ENCODE data around the gene PAH. TPM values are rescaled to one million over a fixed set of nuclear protein-coding genes. Genes with fewer than 3 reads are reported as not detected.

Gene PAH
- total RNA-seq, 1 experiment from 2014 or later = not detected

GRCh38 chr12:102793921-102794320 lies 123.1 kb downstream of the PAH start:
- TF ChIP-seq EZH2 (IDR thresholded peaks at IDR 0.05; ENCODE audit: borderline replicate concordance, low read depth, low read length, poor library complexity, severe bottlenecking) = no peak
- TF ChIP-seq CTCF (conservative IDR thresholded peaks at IDR 0.05; ENCODE audit: low read depth, low read length) = no peak
- Histone ChIP-seq H3K4me3 (ENCODE audit: low read depth, low read length, poor library complexity, severe bottlenecking) (no peak overlapping the region), H3K9me3 (ENCODE audit: low read depth, low read length, poor library complexity, severe bottlenecking) (no peaks in the 10 kb centered on the region), H3K36me3 (ENCODE audit: insufficient read depth, low read length, poor library complexity, severe bottlenecking) (no peaks in the 10 kb centered on the region), H3K4me1 (ENCODE audit: insufficient read depth, low read length, poor library complexity, severe bottlenecking) (no peaks in the 10 kb centered on the region), H3K27ac (ENCODE audit: low read depth, low read length, poor library complexity, severe bottlenecking) (no peak overlapping the region), H3K27me3 (replicated peaks; ENCODE audit: insufficient read depth, low read depth, low read length, poor library complexity) (peaks cover 42% of the 10 kb centered on the region)
- DNase-seq (ENCODE audit: low spot score) = no peak
- intact Hi-C loops (cut with micrococcal nuclease; ENCODE audit: unreplicated experiment) = no loop called here
- CTCF ChIA-PET = no interaction called here
- POLR2A ChIA-PET (ENCODE audit: low non-redundant PET) = no interaction called here
- no TSS peak for BruUV-seq (replicated peaks)

Other genes starting within 250 kb of the PAH start
- gene ASCL1, start 40.4 kb upstream of the PAH start, total RNA-seq (2021) = not detected in 2 replicates